COR-L47 (cell line): ENCODE data around the gene MPRIP.
"Not testable (repeated sequence)": the region's sequence is repeated elsewhere in the genome, so short reads cannot be mapped to it uniquely, and the experiment has no call there.

Experiments
- DNase-seq: peaks from one replicate; lab custom pipeline; 2025; lab: John Stamatoyannopoulos, UW

The MPRIP gene

DNA sequence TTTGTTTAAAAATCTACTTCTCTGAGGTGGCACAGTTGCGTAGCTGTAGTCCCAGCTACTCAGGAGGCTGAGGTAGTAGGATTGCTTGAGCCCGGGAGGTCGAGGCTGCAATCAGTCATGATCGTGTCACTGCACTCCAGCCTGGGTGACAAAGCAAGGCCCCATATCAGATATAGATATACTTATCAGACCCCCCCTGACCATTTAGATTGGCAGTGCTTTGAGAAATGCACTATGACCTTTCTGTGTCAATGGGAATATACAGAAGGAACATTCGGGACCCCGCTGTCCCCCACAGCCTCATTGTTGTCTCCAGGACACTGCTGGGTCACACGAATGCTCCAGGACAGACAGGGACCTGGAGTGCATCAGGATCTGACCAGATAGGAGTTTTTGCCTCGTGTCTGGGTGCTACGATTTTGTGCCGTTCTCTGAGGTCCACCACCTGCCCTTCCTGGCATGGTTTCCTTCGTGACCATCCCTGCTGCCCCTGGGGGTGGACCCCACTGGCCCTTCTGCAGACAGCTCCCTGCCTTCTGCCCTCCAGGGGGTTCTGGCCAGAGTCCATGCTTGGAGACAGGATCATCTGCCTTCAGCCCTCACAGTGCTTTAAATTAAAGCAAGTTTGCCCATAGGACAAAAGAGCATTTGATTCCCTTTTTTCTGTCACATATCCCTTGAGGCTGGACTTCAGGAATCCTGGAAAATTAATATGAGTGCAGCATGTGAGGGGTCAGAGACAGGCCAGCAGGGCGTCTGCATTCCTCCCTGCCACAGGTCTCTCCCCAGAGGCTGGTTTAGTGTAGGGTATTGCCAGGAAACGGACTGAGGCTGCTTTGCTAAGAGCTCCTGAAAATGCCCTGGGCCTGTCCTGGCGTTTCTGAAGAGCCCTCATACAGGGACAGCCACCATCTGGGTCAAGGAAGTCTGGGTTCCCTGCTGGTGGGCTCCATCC is 144.6 kb downstream of the MPRIP start:
- DNase-seq: no peak

DNA sequence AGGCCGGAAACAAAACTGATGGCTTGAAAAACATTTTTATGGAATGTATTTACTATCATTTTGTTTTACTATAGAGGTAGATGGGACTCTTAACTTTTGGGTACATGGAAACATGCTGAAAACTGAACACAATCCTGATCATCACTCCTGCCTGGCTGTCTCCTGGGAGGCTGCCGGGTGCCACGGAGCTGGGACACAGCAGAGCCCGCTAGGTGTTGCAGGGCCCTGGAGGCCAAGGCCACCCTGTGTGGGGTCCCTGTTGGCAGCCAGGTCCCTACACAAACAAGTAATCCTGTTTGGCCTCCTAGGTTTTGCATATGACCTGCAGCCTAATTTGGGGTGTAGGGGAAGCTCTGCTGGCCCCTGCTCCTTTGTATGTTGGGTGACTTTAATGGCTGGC is 146.3 kb downstream of the MPRIP start:
- no peak for DNase-seq

DNA sequence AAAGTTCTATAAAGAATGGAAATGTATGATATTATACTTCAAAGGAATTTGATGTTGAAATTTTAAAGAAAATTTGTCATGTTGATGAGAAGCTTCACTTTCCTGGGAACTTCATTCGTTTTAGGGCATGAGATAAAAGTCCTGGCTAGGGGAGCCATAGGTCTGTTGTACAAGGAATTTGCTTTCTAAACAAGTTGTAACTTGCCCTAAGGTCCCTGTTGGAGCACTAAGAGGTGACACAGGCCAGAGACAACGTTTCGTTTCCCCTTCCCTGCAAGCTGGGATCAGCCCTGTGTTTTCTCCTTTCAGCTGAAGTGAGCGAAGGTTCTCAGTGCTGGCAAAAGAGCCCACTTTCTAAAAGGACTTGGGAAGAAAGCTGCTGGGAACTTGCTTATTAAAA is 147.3 kb downstream of the MPRIP start:
- no peak for DNase-seq

DNA sequence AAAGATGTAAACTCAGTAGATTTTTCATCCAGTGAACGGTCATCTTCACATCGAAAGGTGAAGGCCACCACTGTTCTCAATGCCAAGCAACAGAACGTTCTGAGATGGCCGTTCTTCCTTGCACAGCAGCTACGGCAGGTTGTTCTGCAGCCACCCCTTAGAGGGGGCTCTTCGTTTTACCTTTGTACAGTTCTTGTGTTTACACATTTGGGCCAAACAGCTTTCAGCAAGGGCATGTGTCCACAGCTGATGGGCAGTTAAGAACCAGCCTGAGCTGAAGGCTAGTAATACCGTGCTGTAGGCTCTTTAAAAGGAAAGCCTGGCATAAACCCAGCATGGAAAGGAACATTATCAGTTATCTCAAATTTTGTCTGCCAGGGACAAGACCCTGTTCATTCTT is 147.9 kb downstream of the MPRIP start:
- DNase-seq: no peak

DNA sequence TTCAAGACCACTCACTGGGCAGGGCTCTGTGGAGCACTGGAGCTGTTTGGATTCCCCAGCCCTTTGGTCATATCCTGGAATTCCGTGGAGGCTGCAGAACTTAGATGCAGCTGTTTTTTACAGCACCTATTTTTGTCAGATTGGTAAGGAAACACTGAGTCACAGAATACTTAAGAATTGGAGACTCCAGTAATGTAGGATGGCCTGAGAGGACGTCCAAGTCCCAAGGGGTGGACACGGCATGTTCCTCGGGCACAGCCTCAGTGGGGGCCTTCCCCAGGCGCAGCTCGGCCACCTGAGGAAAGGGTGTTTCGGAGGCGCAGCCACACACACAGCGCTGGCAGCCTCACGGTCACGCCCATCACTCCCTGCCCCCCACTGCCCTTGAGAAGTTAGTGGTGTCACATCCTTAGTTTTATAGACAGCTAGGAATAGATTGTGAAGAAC is 149.1 kb downstream of the MPRIP start:
- DNase-seq: no peak

DNA sequence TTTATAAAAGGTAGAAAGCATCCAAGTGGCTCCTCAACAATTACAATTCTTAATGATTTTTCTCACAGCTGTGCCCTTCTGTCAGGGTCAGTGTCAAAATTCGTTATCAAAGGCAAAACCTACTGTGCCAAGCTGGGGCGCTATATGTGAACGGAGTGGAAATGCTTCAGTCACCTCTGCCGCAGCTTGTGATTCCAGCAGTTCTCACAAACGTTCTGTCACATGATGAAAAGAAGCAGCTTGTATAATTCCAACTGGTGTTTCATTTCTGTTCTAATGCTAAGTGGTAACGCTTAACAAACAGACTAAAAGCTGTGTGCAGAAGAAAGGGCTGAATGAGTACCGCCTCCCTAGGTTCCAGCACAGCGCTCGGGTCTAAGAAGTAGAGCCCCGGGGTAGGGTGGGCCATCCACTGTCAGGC is 149.7 kb downstream of the MPRIP start:
- DNase-seq: no peak

DNA sequence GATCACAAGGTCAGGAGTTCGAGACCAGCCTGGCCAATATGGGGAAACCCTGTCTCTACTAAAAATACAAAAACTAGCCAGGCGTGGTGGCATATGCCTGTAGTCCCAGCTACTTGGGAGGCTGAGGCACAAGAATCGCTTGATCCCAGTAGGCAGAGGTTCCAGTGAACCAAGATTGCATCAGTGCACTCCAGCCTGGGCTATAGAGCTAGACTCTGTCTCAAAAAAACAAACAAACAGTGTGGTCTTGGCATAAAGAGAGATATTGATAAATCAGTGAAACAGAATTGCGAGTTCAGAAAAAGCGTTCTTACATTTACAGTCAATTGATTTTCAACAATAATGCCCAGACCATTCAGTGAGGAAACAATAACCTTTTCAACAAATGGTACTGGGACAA is 153.2 kb downstream of the MPRIP start:
- not testable (repeated sequence) for DNase-seq

DNA sequence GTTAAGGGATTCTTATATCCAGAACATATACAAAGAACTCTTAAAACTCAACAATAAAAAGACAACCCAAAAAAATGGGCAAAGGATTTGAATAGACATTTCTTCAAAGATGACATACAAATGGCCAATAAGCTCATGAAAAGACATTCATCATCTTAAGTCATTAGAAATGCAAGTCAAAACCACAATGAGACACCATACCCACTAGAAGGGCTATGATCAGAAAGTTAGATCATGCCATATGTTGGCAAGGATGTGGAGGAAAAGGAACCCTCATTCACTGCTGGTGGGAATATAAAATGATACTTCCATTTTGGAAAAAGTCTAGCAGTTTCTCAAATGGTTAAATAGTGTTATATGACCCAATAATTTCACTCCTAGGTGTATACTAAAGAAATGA is 154.5 kb downstream of the MPRIP start:
- DNase-seq: no peak

DNA sequence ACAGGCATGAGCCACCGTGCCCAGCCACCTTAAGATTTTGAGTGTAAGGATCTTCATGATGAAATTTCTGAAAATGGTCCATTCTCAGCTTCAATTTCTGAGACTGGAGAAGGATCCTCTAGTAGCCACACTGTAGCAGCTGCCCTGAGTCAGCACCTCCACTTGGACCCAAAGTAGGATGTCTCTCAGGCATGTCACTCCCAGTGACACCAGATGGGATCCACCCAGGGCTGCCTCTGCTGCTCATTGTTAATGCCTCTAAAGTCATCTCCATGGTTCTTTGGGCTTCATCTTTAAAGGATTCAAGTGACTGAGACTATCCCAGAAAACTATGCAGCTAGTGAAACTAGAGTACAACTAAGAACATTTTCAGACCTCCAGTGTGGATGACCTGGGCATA is 156.0 kb downstream of the MPRIP start:
- no peak for DNase-seq

DNA sequence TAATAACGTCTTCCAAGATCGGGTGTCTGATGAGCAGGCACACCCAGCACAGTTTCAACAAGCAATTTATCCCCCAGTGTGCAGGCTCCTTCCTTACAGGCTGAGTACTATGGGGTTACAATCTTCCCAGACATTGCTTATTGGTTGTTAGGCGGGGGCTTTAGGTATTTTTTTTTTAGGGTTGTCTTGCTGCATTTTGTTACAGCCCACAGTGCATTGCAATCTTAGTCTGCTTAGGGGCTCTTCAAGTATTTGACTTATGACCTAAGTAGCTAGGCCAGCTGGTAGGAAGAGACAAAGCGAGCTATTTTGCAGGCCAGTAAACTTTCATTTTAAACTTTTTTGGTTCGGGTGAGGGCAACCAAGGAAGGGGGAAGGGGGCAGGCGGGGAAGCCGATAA is 158.1 kb downstream of the MPRIP start:
- DNase-seq: no peak

DNA sequence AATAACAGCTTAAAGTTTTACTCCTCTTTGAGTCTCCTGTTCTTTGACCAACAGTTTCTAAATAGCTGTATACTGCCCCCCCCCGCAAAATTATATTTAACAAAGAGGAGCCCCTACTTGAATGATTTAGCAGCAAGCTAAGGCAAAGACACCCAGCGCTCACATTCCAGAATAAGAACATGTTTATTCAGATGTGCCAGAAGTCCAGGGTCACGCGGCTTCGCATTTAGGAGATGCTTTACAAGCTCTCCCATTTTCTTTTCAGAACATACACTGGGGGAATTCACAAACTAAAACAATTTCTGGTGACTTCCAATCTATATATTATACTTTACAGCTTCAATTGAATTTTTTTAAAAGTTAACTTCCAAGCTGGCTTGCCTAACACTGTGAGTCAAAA is 158.6 kb downstream of the MPRIP start:
- no peak for DNase-seq

DNA sequence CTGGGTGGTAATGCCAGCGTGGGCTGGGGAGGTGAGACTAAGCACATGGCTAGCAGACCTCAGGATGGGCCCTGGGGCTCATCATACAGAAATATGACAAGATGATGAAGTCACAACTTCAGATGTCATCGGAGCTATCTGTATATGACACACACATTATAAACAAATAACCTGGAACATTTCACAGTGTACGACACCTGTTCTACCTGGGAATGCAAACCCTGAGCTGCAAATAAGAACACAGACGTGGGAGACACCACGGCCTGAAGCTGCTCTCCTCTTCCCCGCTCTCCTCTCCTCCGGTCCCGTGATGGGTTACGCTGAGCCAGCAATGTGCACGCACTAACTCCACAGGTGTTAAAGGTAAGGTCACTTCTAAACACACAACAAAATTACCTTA is 159.0 kb downstream of the MPRIP start:
- DNase-seq: no peak

DNA sequence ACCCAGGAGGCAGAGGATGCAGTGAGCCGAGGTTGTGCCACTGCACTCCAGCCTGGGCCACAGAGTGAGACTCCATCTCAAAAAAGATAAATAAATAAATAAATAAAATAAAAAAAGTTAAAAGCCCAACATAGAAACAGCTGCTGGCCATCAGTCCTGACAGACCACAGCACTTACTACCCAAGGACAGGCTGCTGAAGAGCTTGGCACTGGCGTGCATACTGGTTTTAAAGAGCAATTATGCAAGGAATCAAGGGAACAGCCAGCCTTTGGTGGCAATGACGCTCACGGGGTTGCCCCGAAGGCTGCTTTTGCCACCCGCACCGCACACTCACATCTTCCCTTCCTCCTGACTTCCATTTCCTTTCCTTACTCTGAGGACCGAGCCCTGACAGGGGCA is 159.7 kb downstream of the MPRIP start:
- no peak for DNase-seq

DNA sequence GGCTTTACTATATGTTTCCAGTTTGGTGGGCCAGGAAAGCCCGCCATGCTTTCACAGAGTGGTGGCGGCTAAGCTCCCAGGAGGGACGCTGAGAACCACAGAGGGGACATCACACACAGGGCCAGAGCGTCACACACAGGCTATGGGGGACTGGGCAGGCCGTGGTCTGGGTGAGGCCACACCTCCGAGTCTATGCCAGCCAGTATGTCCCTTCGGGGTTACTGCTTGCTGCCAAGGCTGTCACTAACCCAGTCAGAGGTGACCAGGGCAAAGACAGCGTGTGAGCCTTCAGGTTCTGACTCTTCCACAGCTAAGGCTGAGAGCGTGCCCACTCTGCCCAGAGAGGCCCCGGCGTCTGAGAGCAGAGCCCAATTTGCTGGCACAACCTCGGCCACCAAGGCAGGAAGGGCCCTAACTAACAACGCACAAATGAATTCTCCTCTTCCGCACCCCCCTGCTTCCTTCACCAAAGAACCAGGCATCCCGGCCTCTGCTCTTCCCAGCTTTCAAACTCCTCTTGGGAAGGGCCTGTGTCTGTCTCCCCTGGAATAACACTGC is 161.0 kb downstream of the MPRIP start:
- DNase-seq: no peak

DNA sequence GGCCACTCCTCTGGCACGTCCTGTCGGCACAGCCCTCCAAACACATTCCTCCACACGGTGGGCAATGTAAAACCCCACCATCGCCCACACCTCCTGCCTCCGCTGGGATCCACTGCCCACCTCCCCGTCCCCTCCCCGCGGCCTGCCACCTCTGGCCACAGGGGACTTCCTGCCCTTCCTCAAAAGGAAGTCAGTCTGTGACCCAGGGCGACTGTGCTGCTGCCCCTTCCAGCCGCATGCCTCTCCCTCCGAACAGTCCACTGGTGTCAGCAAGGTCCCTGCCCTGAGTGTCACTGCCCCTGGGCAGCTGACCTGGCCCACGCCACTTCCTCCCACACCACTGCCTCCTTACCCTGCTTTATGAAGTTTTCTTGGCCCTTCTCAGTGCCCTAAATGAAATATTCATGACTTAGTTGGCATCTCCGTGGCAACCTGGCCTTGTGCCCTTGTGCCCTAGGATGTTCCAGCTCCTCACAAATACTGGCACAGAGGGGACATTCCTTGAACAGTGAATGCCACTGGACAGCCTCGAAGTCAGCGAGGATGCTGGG is 161.9 kb downstream of the MPRIP start:
- DNase-seq: no peak

DNA sequence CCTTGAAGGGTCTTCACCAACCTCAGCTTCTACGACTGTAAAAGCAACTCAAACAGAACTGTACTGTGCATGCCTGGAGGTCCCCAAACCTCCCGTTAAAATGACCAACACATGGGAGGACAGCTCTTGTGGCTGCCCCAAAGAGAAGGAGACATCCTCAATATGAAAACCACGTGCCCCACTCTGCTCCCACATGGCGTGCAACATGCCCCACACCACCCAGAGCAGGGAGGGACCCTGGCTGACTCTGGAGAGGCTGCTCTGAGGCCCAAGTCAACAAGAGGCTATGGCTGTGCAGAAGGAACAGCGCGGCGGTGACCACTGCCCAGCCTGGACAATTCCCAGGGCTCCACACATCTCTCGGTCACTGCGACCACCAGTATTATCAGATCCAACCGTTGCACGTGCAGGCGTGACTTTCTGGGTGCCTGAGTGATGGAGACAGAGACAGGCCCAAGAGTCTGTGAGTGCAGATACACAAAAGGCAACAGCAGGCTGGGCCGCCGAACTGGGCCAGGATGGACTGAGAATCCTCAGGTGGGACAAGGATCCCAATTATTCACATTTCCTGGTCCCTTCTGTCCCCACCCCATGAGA is 162.5 kb downstream of the MPRIP start:
- DNase-seq: no peak

DNA sequence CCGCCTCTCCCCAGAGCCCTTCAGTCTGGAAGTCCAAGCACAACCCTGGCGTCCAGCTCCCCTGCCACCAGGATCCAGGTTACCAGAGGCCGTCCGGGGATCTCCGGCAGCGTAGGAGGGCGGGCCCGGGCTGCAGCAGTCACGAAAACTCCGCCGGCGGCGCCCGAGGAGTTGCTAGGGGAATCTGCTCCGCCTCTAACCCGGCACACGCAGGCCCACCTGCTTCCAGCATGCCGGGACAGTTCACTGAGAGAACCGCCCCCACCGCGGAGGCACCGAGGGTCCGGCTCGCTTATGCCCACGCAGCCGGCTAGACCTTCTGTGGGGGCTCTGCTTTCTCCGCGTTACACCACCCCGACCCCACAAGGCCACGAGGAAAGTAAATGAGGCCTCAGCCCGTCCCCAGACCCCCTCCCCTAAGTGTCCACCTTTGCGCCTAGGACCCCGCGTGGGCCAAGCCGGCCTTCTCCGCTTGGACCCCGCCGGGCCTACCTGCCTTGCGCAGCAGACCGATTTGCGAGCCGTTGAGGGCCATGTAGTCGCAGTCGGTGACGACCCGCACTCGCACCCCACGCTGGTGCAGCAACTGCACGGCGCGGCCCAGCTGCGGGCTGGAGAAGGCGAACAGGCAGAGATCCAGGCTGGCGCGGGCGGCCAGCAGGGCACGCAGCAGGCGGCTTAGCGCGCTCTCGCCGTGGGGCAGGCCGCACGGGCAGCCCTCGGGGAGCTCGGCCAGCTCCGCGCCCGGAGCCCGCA is 163.3 kb downstream of the MPRIP start:
- DNase-seq: peak; percentile 10

DNA sequence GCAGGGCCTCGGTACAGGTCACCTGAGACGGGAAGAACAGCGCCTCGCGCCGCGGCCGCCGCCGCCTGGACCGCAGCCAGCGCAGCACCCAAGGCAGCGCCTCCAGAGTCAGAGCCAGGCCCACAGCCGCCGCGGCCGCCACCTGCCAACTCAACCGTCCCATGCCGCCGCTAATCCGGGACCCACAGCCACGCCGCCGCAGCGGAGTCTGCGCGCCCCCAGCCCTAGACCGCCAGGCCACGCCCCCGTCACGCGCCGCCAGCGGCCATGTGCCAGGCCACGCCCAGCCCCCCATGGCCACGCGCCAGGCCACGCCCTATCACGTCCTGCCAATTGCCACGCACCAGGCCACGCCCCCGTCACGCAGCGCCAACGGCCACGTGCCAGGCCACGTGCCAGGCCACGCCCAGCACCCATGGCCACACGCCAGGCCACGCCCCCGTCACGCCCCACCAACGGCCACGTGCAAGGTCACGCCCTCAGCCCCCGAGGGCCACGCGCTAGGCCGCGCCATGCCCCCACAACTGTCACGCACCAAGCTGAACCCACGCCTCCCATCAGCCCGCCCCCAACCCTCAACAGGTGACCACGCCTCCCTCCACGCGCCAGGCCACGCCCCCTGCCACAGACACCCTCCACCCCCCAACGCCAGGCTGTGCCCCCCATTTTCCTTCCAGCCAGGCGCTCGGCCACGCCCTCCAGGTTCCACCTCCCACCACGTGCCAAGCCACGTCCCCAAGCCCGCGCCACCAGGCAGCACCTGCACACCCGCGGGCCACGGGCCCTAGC is 164.1 kb downstream of the MPRIP start, which contains the start of gene PLD6:
Gene PLD6 (minus strand): TSS at position 210 of the 789 bp plus-strand sequence. CDS start 47 bp downstream, at position 163.
- DNase-seq: peak; percentile 82

DNA sequence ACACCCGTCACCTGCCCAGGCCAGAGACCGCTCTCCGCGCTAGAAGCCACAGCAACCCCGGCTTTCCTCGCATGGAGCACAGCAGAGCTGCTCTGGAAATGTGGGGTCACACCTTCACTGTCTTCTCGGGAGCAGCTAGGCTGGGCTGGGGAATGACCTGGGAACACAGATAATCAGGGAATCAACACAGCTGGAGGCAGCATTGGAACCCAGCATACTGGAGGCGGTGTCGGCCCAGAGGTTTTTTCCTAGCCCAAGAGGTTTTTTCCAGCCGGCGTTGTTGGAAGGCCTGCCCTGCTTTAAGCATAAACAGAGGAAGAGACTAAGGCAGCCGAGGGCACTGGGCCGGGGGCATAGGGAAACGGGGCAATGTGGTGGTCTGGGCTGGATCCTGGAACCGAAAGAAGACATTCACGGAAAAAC is 164.7 kb downstream of the MPRIP start:
- DNase-seq: no peak

DNA sequence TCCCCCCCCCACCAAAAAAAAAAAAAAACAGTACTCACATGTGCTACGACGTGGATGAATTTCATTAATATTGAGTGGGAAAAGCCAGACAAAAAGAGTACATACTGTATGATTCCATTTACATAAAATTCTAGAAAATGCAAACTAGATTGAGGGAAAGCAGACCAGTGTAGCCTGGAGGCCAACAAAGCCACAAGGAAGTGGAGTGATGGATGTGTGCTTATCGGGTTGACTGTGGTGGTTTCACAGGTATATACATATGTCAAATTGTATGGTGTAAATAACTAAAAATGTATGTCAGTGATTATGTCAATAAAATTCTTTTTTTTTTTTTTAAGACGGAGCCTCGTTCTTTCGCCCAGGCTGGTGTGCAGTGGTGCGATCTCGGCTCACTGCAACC is 165.7 kb downstream of the MPRIP start:
- DNase-seq: no peak

DNA sequence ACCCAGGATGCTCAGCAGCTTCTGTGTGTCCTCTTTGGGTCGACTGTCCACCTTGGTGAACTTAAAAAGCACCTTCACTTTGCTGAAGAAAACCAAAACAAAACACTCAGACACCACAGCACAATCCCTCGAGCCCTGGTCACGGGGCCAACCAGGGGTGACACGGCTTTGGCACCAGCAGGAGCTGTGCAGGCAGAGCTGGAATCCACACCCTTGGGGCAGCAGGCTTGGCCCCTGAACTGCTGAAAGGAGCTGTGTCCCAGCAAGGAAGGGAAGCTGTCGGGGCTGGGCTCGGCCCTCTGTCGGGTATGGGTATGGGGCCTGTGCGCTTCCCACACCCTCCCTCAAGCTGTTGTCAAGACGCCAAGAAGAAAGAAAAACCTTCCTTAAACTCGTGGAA is 171.5 kb downstream of the MPRIP start:
- no peak for DNase-seq
